HFFc6 (cell line): ENCODE measurements around the gene CPD. TPM values are rescaled to one million over a fixed set of nuclear protein-coding genes. Genes with fewer than 3 reads are reported as not detected.
"Not testable (repeated sequence)": the region's sequence is repeated elsewhere in the genome, so short reads cannot be mapped to it uniquely, and the experiment has no call there.

Experiments
- DNase-seq: peaks from one replicate; pipeline ENCODE4 v3.0.0-alpha.2; 2018
- H3K27ac Mint-ChIP-seq: 2 replicates; pipeline ENCODE4 v1.8.0; 2020; ENCODE audit warnings: mild to moderate bottlenecking, mixed read lengths
- H3K27me3 Mint-ChIP-seq: 2 replicates; pipeline ENCODE4 v1.8.0; 2021; ENCODE audit warnings: mild to moderate bottlenecking, moderate library complexity, mixed read lengths; ENCODE audit not compliant: insufficient read depth
- H3K36me3 Mint-ChIP-seq: 2 replicates; pipeline ENCODE4 v1.8.0; 2021; ENCODE audit warnings: low read depth, mixed read lengths
- H3K4me1 Mint-ChIP-seq: 2 replicates; pipeline ENCODE4 v1.8.0; 2020; ENCODE audit warnings: low read depth, mixed read lengths
- H3K4me3 Mint-ChIP-seq: 2 replicates; pipeline ENCODE4 v1.8.0; 2020; ENCODE audit warnings: mild to moderate bottlenecking, moderate library complexity, mixed read lengths
- H3K9me3 Mint-ChIP-seq: 2 replicates; pipeline ENCODE4 v1.8.0; 2020; ENCODE audit warnings: mild to moderate bottlenecking, mixed read lengths
- CTCF ChIP-seq: fragments of 200-600 bp; sonication (generic); IDR thresholded peaks from 2 replicates; pipeline ENCODE4 v1.5.0; 2021; ENCODE audit warnings: antibody characterized with exemption, mild to moderate bottlenecking
- total RNA-seq, 6 experiments: library from RNA; stranded (reverse); fragmentation: NEBNext Ultra II Directional; extraction: Animal tissue kit (Norgen Biotek cat#: 25700); gene quantifications; 2 replicates in 1 of 6; 3 replicates in 5 of 6; pipeline ENCODE4 v1.2.3, GENCODE V29; 2021

Gene CPD
- total RNA-seq, 6 experiments from 2014 or later, result 45.9 to 57.4 (median 49.7) TPM

- TF ChIP-seq CTCF, result no peak
- H3K27ac Mint-ChIP-seq, result no peak overlapping the region
- H3K36me3 Mint-ChIP-seq, result peaks cover 20% of the 10 kb centered on the region
- peaks cover 27% of the 10 kb centered on the region for H3K4me1 Mint-ChIP-seq
- H3K4me3 Mint-ChIP-seq, result no peak overlapping the region
- no peaks in the 10 kb centered on the region; the same call in 1 of the 2 replicates for H3K27me3 Mint-ChIP-seq
- DNase-seq, result peak; percentile 12
- no peaks in the 10 kb centered on the region for H3K9me3 Mint-ChIP-seq
Measured at GRCh38 chr17:30426292-30426691, 47.6 kb downstream of the CPD start.

GRCh38 chr17:30427611-30428010 lies 48.9 kb downstream of the CPD start:
- no peak for TF ChIP-seq CTCF
- Mint-ChIP-seq H3K27ac (no peak overlapping the region), H3K9me3 (no peaks in the 10 kb centered on the region), H3K4me3 (no peak overlapping the region), H3K27me3 (no peaks in the 10 kb centered on the region; the same call in 1 of the 2 replicates), H3K36me3 (peaks cover 26% of the 10 kb centered on the region), H3K4me1 (peaks cover 27% of the 10 kb centered on the region)
- no peak for DNase-seq

- Mint-ChIP-seq H3K27me3 (no peaks in the 10 kb centered on the region; the same call in 1 of the 2 replicates), H3K4me3 (peak overlapping the region; percentile 20; the same call in 1 of the 2 replicates), H3K9me3 (peaks cover 8% of the 10 kb centered on the region), H3K36me3 (peaks cover 37% of the 10 kb centered on the region), H3K27ac (peak overlapping the region; percentile 78), H3K4me1 (peaks cover 39% of the 10 kb centered on the region)
- DNase-seq, result peak; percentile 47
- no peak for TF ChIP-seq CTCF
Measured at GRCh38 chr17:30429155-30429554, 50.4 kb downstream of the CPD start.

- peaks cover 36% of the 10 kb centered on the region for H3K4me1 Mint-ChIP-seq
- DNase-seq, result peak; percentile 89
- H3K27ac Mint-ChIP-seq, result peak overlapping the region; percentile 70
- H3K27me3 Mint-ChIP-seq, result no peaks in the 10 kb centered on the region
- H3K36me3 Mint-ChIP-seq, result peaks cover 35% of the 10 kb centered on the region
- TF ChIP-seq CTCF, result no peak
- 0 out of 2 replicates have a peak overlapping the region, but pooled peaks have one; percentile 6 for H3K4me3 Mint-ChIP-seq
- peaks cover 8% of the 10 kb centered on the region for H3K9me3 Mint-ChIP-seq
Measured at GRCh38 chr17:30433514-30433913, 54.8 kb downstream of the CPD start.

- Mint-ChIP-seq H3K4me1 (peaks cover 18% of the 10 kb centered on the region), H3K4me3 (no peak overlapping the region), H3K27me3 (no peaks in the 10 kb centered on the region), H3K27ac (no peak overlapping the region), H3K9me3 (peaks cover 8% of the 10 kb centered on the region), H3K36me3 (peaks cover 30% of the 10 kb centered on the region)
- DNase-seq, result no peak
- no peak for TF ChIP-seq CTCF
Measured at GRCh38 chr17:30436729-30437128, 58.0 kb downstream of the CPD start.

GRCh38 chr17:30443721-30444120 lies 65.0 kb downstream of the CPD start:
- H3K36me3 Mint-ChIP-seq, result peaks cover 15% of the 10 kb centered on the region
- H3K4me3 Mint-ChIP-seq, result no peak overlapping the region
- H3K27ac Mint-ChIP-seq, result no peak overlapping the region
- no peaks in the 10 kb centered on the region for H3K4me1 Mint-ChIP-seq
- no peak for DNase-seq
- no peaks in the 10 kb centered on the region; the same call in 1 of the 2 replicates for H3K27me3 Mint-ChIP-seq
- H3K9me3 Mint-ChIP-seq, result no peaks in the 10 kb centered on the region
- no peak for TF ChIP-seq CTCF

- H3K36me3 Mint-ChIP-seq, result peaks cover 15% of the 10 kb centered on the region
- H3K9me3 Mint-ChIP-seq, DNase-seq, H3K27me3 Mint-ChIP-seq, H3K4me3 Mint-ChIP-seq, H3K27ac Mint-ChIP-seq: not testable (repeated sequence)
- peaks cover 11% of the 10 kb centered on the region for H3K4me1 Mint-ChIP-seq
Measured at GRCh38 chr17:30446640-30447039, 67.9 kb downstream of the CPD start.
